Fibroblast of lung (primary cell): Measurements from ENCODE around the gene PHACTR2. TPM values are rescaled to one million over a fixed set of nuclear protein-coding genes. Genes with fewer than 3 reads are reported as not detected.

Source experiments
- DNase-seq, 2 donors: peaks; one replicate each; pipeline versions ENCODE4 v3.0.0 to v3.0.0-alpha.2; 2010; ENCODE audit warnings: low read depth in 2 of 2
- H2AFZ ChIP-seq: 2 replicates; pipeline ENCODE4 v1.5.1; 2012; ENCODE audit warnings: low read length, control low read depth, inconsistent platforms
- H3K27ac ChIP-seq: 2 replicates; pipeline ENCODE4 v1.5.1; 2011; ENCODE audit warnings: low read length, control low read depth; ENCODE audit not compliant: insufficient read depth
- H3K27me3 ChIP-seq: 2 replicates; pipeline ENCODE4 v1.5.1; 2011; ENCODE audit warnings: mild to moderate bottlenecking, low read length; ENCODE audit not compliant: control insufficient read depth, insufficient read depth
- H3K36me3 ChIP-seq: 2 replicates; pipeline ENCODE4 v1.5.1; 2011; ENCODE audit warnings: low read length; ENCODE audit not compliant: control insufficient read depth, insufficient read depth
- H3K4me1 ChIP-seq: 2 replicates; pipeline ENCODE4 v1.5.1; 2011; ENCODE audit warnings: low read length; ENCODE audit not compliant: control insufficient read depth, insufficient read depth; ENCODE audit errors: extremely low read depth
- H3K4me2 ChIP-seq: 2 replicates; pipeline ENCODE4 v1.5.1; 2011; ENCODE audit warnings: low read length, control low read depth; ENCODE audit not compliant: insufficient read depth; ENCODE audit errors: extremely low read depth
- H3K4me3 ChIP-seq, 4 experiments: fragments of 200-600 bp in 1 of 4; sonication (generic) in 1 of 4; replicated peaks in 1 of 4; 2 replicates each; pipeline ENCODE4 v1.5.1; 2011 to 2016; ENCODE audit warnings: low read length in 4 of 4, low read depth in 3 of 4, mild to moderate bottlenecking in 3 of 4, control low read depth in 2 of 4, inconsistent platforms in 1 of 4, mixed read lengths in 1 of 4; ENCODE audit not compliant: insufficient read depth in 1 of 4; ENCODE audit errors: control extremely low read depth in 1 of 4
- H3K79me2 ChIP-seq: 2 replicates; pipeline ENCODE4 v1.5.1; 2012; ENCODE audit warnings: mild to moderate bottlenecking, low read length, inconsistent platforms; ENCODE audit not compliant: control insufficient read depth, insufficient read depth
- H3K9ac ChIP-seq: 2 replicates; pipeline ENCODE4 v1.5.1; 2011; ENCODE audit warnings: mild to moderate bottlenecking, low read length, control low read depth; ENCODE audit not compliant: insufficient read depth
- H3K9me3 ChIP-seq: 2 replicates; pipeline ENCODE4 v1.5.1; 2012; ENCODE audit warnings: low read depth, low read length; ENCODE audit not compliant: control insufficient read depth, insufficient read depth
- H4K20me1 ChIP-seq: 2 replicates; pipeline ENCODE4 v1.5.1; 2011; ENCODE audit warnings: low read length; ENCODE audit not compliant: control insufficient read depth, insufficient read depth; ENCODE audit errors: extremely low read depth
- CTCF ChIP-seq, 2 donors: IDR thresholded peaks in 1 of 2; conservative IDR thresholded peaks in 1 of 2; 1 replicate in 1 of 2; 2 replicates in 1 of 2; pipeline ENCODE4 v1.5.1; 2011 to 2012; ENCODE audit warnings: low read length in 2 of 2, control low read depth in 1 of 2, inconsistent platforms in 1 of 2, low read depth in 1 of 2, mild to moderate bottlenecking in 1 of 2
- EZH2 ChIP-seq: IDR thresholded peaks from 2 replicates; pipeline ENCODE4 v1.5.1; 2012; ENCODE audit warnings: low read length, control low read depth, mild to moderate bottlenecking; ENCODE audit errors: missing control alignments
- polyA plus RNA-seq, 2 donors: library from polyadenylated mRNA; depleted of rRNA in 1 of 2; stranded (reverse) in 1 of 2; unstranded in 1 of 2; fragments of >200 nt; gene quantifications; 2 replicates each; pipeline ENCODE4 v1.2.1, GENCODE V29; 2011 to 2012; ENCODE audit warnings: missing spikeins in 1 of 2
- total RNA-seq: library from RNA; depleted of rRNA; stranded (reverse); fragments of >200 nt; gene quantifications from 2 replicates; pipeline ENCODE4 v1.2.1, GENCODE V29; 2014

The PHACTR2 gene
- total and polyA plus RNA-seq, 2 donors (not counting 1 experiment from before 2014, with no cell fraction given) = 40.1 to 55.0 TPM

GRCh38 chr6:143679041-143679440, 1.3 kb downstream of the PHACTR2 start:
- peak overlapping the region; percentile 94 for H3K9ac ChIP-seq
- H3K4me2 ChIP-seq = peak overlapping the region; percentile 96
- no peaks in the 10 kb centered on the region for H3K36me3 ChIP-seq
- TF ChIP-seq EZH2 (no peak), CTCF (conservative IDR thresholded peaks at IDR 0.05 in 1 of 2, IDR thresholded peaks at IDR 0.05 in 1 of 2; ENCODE audit: low read depth in 1 of 2, low read length in 2 of 2) (no peak)
- H2AFZ ChIP-seq = no peak overlapping the region
- H3K4me3 ChIP-seq = peak overlapping the region; percentile 59 to 99 (median 84)
- H3K4me1 ChIP-seq = peaks cover 7% of the 10 kb centered on the region
- H4K20me1 ChIP-seq = no peaks in the 10 kb centered on the region
- peaks cover 44% of the 10 kb centered on the region for H3K79me2 ChIP-seq
- H3K9me3 ChIP-seq = no peaks in the 10 kb centered on the region
- no peak for DNase-seq
- no peaks in the 10 kb centered on the region for H3K27me3 ChIP-seq
- peak overlapping the region; percentile 96 for H3K27ac ChIP-seq

- H3K79me2 ChIP-seq = peaks cover 50% of the 10 kb centered on the region
- no peaks in the 10 kb centered on the region for H3K9me3 ChIP-seq
- H3K27me3 ChIP-seq = no peaks in the 10 kb centered on the region
- no peaks in the 10 kb centered on the region for H4K20me1 ChIP-seq
- H3K27ac ChIP-seq = peak overlapping the region; percentile 47
- H2AFZ ChIP-seq = no peak overlapping the region
- H3K4me1 ChIP-seq = peaks cover 7% of the 10 kb centered on the region
- peak overlapping the region; percentile 16 for H3K9ac ChIP-seq
- H3K4me2 ChIP-seq = peak overlapping the region; percentile 96
- TF ChIP-seq CTCF (conservative IDR thresholded peaks at IDR 0.05 in 1 of 2, IDR thresholded peaks at IDR 0.05 in 1 of 2; ENCODE audit: low read depth in 1 of 2, low read length in 2 of 2) = no peak
- no peak for TF ChIP-seq EZH2
- H3K4me3 ChIP-seq = peak overlapping the region; percentile 59 to 99 (median 84)
- no peaks in the 10 kb centered on the region for H3K36me3 ChIP-seq
- DNase-seq = peak in 1 of 2 donors; percentile 31
Measured at GRCh38 chr6:143680141-143680540, 2.4 kb downstream of the PHACTR2 start.

GRCh38 chr6:143682805-143683204, 5.0 kb downstream of the PHACTR2 start:
- peaks cover 52% of the 10 kb centered on the region for H3K79me2 ChIP-seq
- H3K36me3 ChIP-seq = no peaks in the 10 kb centered on the region
- H3K4me2 ChIP-seq = no peak overlapping the region
- no peaks in the 10 kb centered on the region for H3K9me3 ChIP-seq
- H2AFZ ChIP-seq = no peak overlapping the region
- no peak overlapping the region for H3K4me3 ChIP-seq
- no peaks in the 10 kb centered on the region for H3K27me3 ChIP-seq
- no peaks in the 10 kb centered on the region for H4K20me1 ChIP-seq
- H3K27ac ChIP-seq = no peak overlapping the region
- peaks cover 8% of the 10 kb centered on the region for H3K4me1 ChIP-seq
- H3K9ac ChIP-seq = no peak overlapping the region
- no peak for TF ChIP-seq CTCF (conservative IDR thresholded peaks at IDR 0.05 in 1 of 2, IDR thresholded peaks at IDR 0.05 in 1 of 2; ENCODE audit: low read depth in 1 of 2, low read length in 2 of 2)
- TF ChIP-seq EZH2 = no peak
- DNase-seq = no peak
